PC-9 (cell line): Measurements from ENCODE around the gene CD180. TPM values are rescaled to one million over a fixed set of nuclear protein-coding genes. Genes with fewer than 3 reads are reported as not detected.

Experiments used
- BruUV-seq: library from RNA; stranded (reverse); fragments of 400-500 nt; replicated peaks from 2 replicates; lab custom pipeline; 2021; lab: Mats Ljungman, UMichigan
- CTCF ChIA-PET: fragments of 300-600 bp; sonication (Branson Sonifier 250); formaldehyde crosslinking; loops from one replicate; lab custom pipeline; 2022; ENCODE audit warnings: antibody characterized with exemption; lab: Charles Lee
- POLR2A ChIA-PET: fragments of 300-600 bp; sonication (Branson Sonifier 250); formaldehyde crosslinking; loops from one replicate; lab custom pipeline; 2022; ENCODE audit warnings: antibody characterized with exemption; ENCODE audit not compliant: unreplicated experiment; lab: Charles Lee
- DNase-seq, 2 experiments: peaks; one replicate each; pipeline versions ENCODE4 v3.0.0 to v3.0.0-alpha.2; 2015 to 2022; ENCODE audit warnings: mixed read lengths in 1 of 2
- H2AFZ ChIP-seq: fragments of 200-600 bp; sonication (generic); 2 replicates; pipeline ENCODE4 v1.8.1; 2017; ENCODE audit warnings: antibody characterized with exemption
- H3F3A ChIP-seq: fragments of 200-600 bp; sonication (generic); 2 replicates; pipeline ENCODE4 v1.8.1; 2017; ENCODE audit warnings: antibody characterized with exemption, mild to moderate bottlenecking, low read depth; ENCODE audit not compliant: insufficient read depth
- H3K27ac ChIP-seq: fragments of 200-600 bp; sonication (generic); 2 replicates; pipeline ENCODE4 v1.6.1; 2016; ENCODE audit warnings: mixed run types
- H3K27me3 ChIP-seq: fragments of 200-600 bp; sonication (generic); 2 replicates; pipeline ENCODE4 v1.6.1; 2016; ENCODE audit warnings: low read depth, mixed run types; ENCODE audit not compliant: insufficient read depth
- H3K36me3 ChIP-seq: fragments of 200-600 bp; sonication (generic); 2 replicates; pipeline ENCODE4 v1.6.1; 2016; ENCODE audit warnings: low read depth, mixed run types
- H3K4me1 ChIP-seq: fragments of 200-600 bp; sonication (generic); replicated peaks from 2 replicates; pipeline ENCODE4 v1.6.1; 2016; ENCODE audit warnings: mixed run types; ENCODE audit not compliant: insufficient read depth
- H3K4me2 ChIP-seq: fragments of 200-600 bp; sonication (generic); 2 replicates; pipeline ENCODE4 v1.6.1; 2017; ENCODE audit warnings: mixed run types
- H3K4me3 ChIP-seq: fragments of 200-600 bp; sonication (generic); 2 replicates; pipeline ENCODE4 v1.6.1; 2016; ENCODE audit warnings: mixed run types
- H3K79me2 ChIP-seq: fragments of 200-600 bp; sonication (generic); 2 replicates; pipeline ENCODE4 v1.6.1; 2017; ENCODE audit warnings: low read depth, mixed run types
- H3K9me2 ChIP-seq: fragments of 200-600 bp; sonication (generic); 2 replicates; pipeline ENCODE4 v1.8.1; 2017; ENCODE audit warnings: mild to moderate bottlenecking; ENCODE audit not compliant: insufficient read depth
- H3K9me3 ChIP-seq: fragments of 200-600 bp; sonication (generic); 2 replicates; pipeline ENCODE4 v1.8.1; 2016; ENCODE audit warnings: low read depth; ENCODE audit not compliant: insufficient read depth
- H4K20me1 ChIP-seq: fragments of 200-600 bp; sonication (generic); 2 replicates; pipeline ENCODE4 v1.8.1; 2017; ENCODE audit not compliant: insufficient read depth
- EZH2 ChIP-seq: fragments of 200-600 bp; sonication (generic); IDR thresholded peaks from 2 replicates; pipeline ENCODE4 v1.8.0; 2017; ENCODE audit warnings: antibody characterized with exemption, low read depth
- intact Hi-C: fragments of 100-400 bp; cut with micrococcal nuclease; formaldehyde crosslinking; loops from one replicate; pipeline ENCODE4 v1.10.0; 2022; ENCODE audit not compliant: unreplicated experiment
- total RNA-seq: library from RNA; stranded (reverse); gene quantifications from 2 replicates; pipeline ENCODE4 v1.2.3, GENCODE V29; 2021
- TF ChIP-seq, protein P1 (sequence below): fragments of 200-600 bp; sonication (generic); conservative IDR thresholded peaks from 2 replicates; pipeline ENCODE4 v1.6.1; 2017; ENCODE audit warnings: mixed run types, antibody characterized with exemption, mild to moderate bottlenecking, moderate library complexity

CD180 gene
- total RNA-seq, 1 experiment from 2014 or later, result not detected

- no peaks in the 10 kb centered on the region for H3K36me3 ChIP-seq
- no peak for DNase-seq
- peaks cover 3% of the 10 kb centered on the region; the same call in 1 of the 2 replicates for H3K9me3 ChIP-seq
- no peaks in the 10 kb centered on the region for H3K27me3 ChIP-seq
- H3K4me2 ChIP-seq, result no peak overlapping the region
- peaks cover 37% of the 10 kb centered on the region for H3K4me1 ChIP-seq
- no TSS peak for BruUV-seq
- no peaks in the 10 kb centered on the region for H3K9me2 ChIP-seq
- no peak overlapping the region for H3K27ac ChIP-seq
- ChIA-PET CTCF (no interaction called here), POLR2A (no interaction called here)
- H2AFZ ChIP-seq, result no peak overlapping the region
- no peaks in the 10 kb centered on the region for H3K79me2 ChIP-seq
- peaks cover 19% of the 10 kb centered on the region for H3F3A ChIP-seq
- H4K20me1 ChIP-seq, result no peaks in the 10 kb centered on the region
- TF ChIP-seq EZH2, result no peak
- TF ChIP-seq, protein P1, sequence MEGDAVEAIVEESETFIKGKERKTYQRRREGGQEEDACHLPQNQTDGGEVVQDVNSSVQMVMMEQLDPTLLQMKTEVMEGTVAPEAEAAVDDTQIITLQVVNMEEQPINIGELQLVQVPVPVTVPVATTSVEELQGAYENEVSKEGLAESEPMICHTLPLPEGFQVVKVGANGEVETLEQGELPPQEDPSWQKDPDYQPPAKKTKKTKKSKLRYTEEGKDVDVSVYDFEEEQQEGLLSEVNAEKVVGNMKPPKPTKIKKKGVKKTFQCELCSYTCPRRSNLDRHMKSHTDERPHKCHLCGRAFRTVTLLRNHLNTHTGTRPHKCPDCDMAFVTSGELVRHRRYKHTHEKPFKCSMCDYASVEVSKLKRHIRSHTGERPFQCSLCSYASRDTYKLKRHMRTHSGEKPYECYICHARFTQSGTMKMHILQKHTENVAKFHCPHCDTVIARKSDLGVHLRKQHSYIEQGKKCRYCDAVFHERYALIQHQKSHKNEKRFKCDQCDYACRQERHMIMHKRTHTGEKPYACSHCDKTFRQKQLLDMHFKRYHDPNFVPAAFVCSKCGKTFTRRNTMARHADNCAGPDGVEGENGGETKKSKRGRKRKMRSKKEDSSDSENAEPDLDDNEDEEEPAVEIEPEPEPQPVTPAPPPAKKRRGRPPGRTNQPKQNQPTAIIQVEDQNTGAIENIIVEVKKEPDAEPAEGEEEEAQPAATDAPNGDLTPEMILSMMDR, result no peak
- H3K4me3 ChIP-seq, result no peak overlapping the region
- intact Hi-C loops, result no loop called here
Observed at GRCh38 chr5:67203701-67204074, 7.1 kb upstream of the CD180 start.

DNA sequence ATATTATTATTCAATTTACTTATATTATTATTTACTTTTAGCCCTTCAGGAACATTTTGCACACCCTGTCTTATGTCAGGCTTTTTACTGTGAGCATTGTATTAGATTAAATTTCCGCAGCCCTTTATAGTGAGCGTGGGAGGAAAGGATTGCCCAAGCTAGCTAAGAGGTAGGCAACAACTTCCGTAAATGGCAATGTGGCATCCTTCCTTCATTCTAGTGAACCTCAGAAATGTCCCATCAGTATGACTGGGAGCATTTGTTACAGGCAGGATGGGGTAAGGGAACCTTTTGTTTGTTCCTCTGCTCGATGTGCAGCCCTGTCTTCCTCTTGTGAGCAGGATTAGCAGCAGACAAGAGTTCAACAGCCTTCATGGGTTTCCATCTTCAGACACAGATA lies 6.2 kb upstream of the CD180 start:
- Histone ChIP-seq H3K9me3 (peaks cover 3% of the 10 kb centered on the region; the same call in 1 of the 2 replicates), H3K36me3 (no peaks in the 10 kb centered on the region), H3K9me2 (no peaks in the 10 kb centered on the region), H3K79me2 (no peaks in the 10 kb centered on the region), H3K27ac (no peak overlapping the region), H3K27me3 (no peaks in the 10 kb centered on the region), H3K4me2 (no peak overlapping the region), H3K4me1 (peaks cover 29% of the 10 kb centered on the region), H2AFZ (no peak overlapping the region), H3F3A (peaks cover 17% of the 10 kb centered on the region), H3K4me3 (no peak overlapping the region), H4K20me1 (no peaks in the 10 kb centered on the region)
- TF ChIP-seq EZH2, result no peak
- TF ChIP-seq, protein P1, result no peak
- CTCF ChIA-PET, result no interaction called here
- intact Hi-C loops, result no loop called here
- no TSS peak for BruUV-seq
- no peak for DNase-seq
- POLR2A ChIA-PET, result no interaction called here

GRCh38 chr5:67201897-67202549 lies 5.4 kb upstream of the CD180 start:
- H3K27me3 ChIP-seq, result no peaks in the 10 kb centered on the region
- no peak overlapping the region for H3K4me2 ChIP-seq
- no peak for TF ChIP-seq EZH2
- TF ChIP-seq, protein P1, result no peak
- peaks cover 30% of the 10 kb centered on the region for H3K4me1 ChIP-seq
- H3F3A ChIP-seq, result peaks cover 11% of the 10 kb centered on the region
- ChIA-PET CTCF (no interaction called here), POLR2A (no interaction called here)
- no peaks in the 10 kb centered on the region for H3K36me3 ChIP-seq
- no peak overlapping the region for H2AFZ ChIP-seq
- no peak overlapping the region for H3K27ac ChIP-seq
- H3K4me3 ChIP-seq, result no peak overlapping the region
- peaks cover 3% of the 10 kb centered on the region; the same call in 1 of the 2 replicates for H3K9me3 ChIP-seq
- no TSS peak for BruUV-seq
- no peak for DNase-seq
- H4K20me1 ChIP-seq, result no peaks in the 10 kb centered on the region
- no peaks in the 10 kb centered on the region for H3K79me2 ChIP-seq
- intact Hi-C loops, result no loop called here
- no peaks in the 10 kb centered on the region for H3K9me2 ChIP-seq
